ENCODE measurements around the gene NHS. TPM values are rescaled to one million over a fixed set of nuclear protein-coding genes. Genes with fewer than 3 reads are reported as not detected.

NHS gene
- total and polyA plus RNA-seq, 2 of the 4 experiments (the other 2 are of a cell fraction): 0.36 to 0.90 TPM

- no peaks in the 10 kb centered on the region for H3K9me3 ChIP-seq (ENCODE audit: control insufficient read depth, insufficient read depth, low read length)
- H3K36me3 ChIP-seq (ENCODE audit: control insufficient read depth, insufficient read depth, low read length): no peaks in the 10 kb centered on the region
- ATAC-seq (ENCODE audit: low read depth) (peak; percentile 38), DNase-seq (peak; percentile 24)
- 0 out of 2 replicates have a peak overlapping the region, but pooled peaks have one; percentile 34 for H3K4ac ChIP-seq (ENCODE audit: low read depth, low read length)
- no peak overlapping the region for H2AK9ac ChIP-seq (replicated peaks; ENCODE audit: low read depth, low read length, poor library complexity)
- POLR2A ChIA-PET (ENCODE audit: unreplicated experiment): interaction anchor here (0.6 kb wide), 1 partner anchor 918 kb away, joined by 3 read pairs; no protein-coding TSS in a partner anchor
- peak overlapping the region; percentile 89 for H2AFZ ChIP-seq (replicated peaks; ENCODE audit: low read length, poor library complexity)
- peak overlapping the region; percentile 75 for H3K4me2 ChIP-seq (ENCODE audit: low read depth, low read length)
- no peak overlapping the region for H2BK15ac ChIP-seq (ENCODE audit: low read depth, low read length)
- WGBS, 2 experiments (ENCODE audit: extremely low coverage in 2 of 2, insufficient read length in 1 of 2): 70% methylated on average over 2 of the region's 45 CpGs; no CpG with 5 or more reads in 1 of the 2 experiments
- peak overlapping the region in 1 of 2 experiments; percentile 16; a peak in 1 of 4 replicates for H4K8ac ChIP-seq (ENCODE audit: low read depth in 2 of 2, low read length in 2 of 2)
- H3K18ac ChIP-seq (ENCODE audit: low read depth, low read length): peak overlapping the region; percentile 54; the same call in 1 of the 2 replicates
- no peaks in the 10 kb centered on the region for H3K9me1 ChIP-seq (ENCODE audit: insufficient read depth, low read length)
- no peak overlapping the region for H3K14ac ChIP-seq (replicated peaks; ENCODE audit: low read depth, low read length)
- no TSS peak for BruUV-seq (replicated peaks)
- H3K27me3 ChIP-seq (ENCODE audit: control insufficient read depth, insufficient read depth, low read length): no peaks in the 10 kb centered on the region
- in situ Hi-C loops (cut with MboI; ENCODE audit: low sequenced_read_pairs): no loop called here
- no peaks in the 10 kb centered on the region for H3K4me1 ChIP-seq (ENCODE audit: control insufficient read depth, insufficient read depth, low read length)
- no peak overlapping the region for H2AK5ac ChIP-seq (ENCODE audit: low read depth, low read length)
- no peaks in the 10 kb centered on the region for H4K20me1 ChIP-seq (ENCODE audit: insufficient read depth, low read length)
- peak overlapping the region; percentile 77 for H3K27ac ChIP-seq (ENCODE audit: insufficient read depth, low read length)
- no peak overlapping the region for H2BK120ac ChIP-seq (ENCODE audit: low read depth, low read length)
- H3K56ac ChIP-seq (ENCODE audit: extremely low read depth, insufficient read depth, low read length): no peak overlapping the region
- CTCF ChIA-PET: no interaction called here
- H2BK20ac ChIP-seq (ENCODE audit: low read depth, low read length): no peak overlapping the region
- intact Hi-C loops (cut with micrococcal nuclease): loop anchor here (5.0 kb wide), 1 partner anchor 361 kb away; the partner anchor contains the start of gene NHS
- TF ChIP-seq RCOR1 (IDR thresholded peaks at IDR 0.05; ENCODE audit: insufficient replicate concordance, low read length) (no peak), POLR2A (IDR thresholded peaks at IDR 0.05; ENCODE audit: low read depth, low read length) (no peak), MXI1 (IDR thresholded peaks at IDR 0.05; ENCODE audit: borderline replicate concordance, low read depth, low read length) (0 out of 2 replicates have a peak, but pooled peaks have one; percentile 51), MAFK (IDR thresholded peaks at IDR 0.05; ENCODE audit: low read depth, low read length) (no peak)
- H3K4me3 ChIP-seq (ENCODE audit: insufficient read depth, low read depth, low read length): peak overlapping the region; percentile 89
- no peaks in the 10 kb centered on the region; a peak in 2 of 4 replicates for H3K79me1 ChIP-seq (ENCODE audit: low read depth in 1 of 2, low read length in 2 of 2)
- H3K9ac ChIP-seq (ENCODE audit: low read depth, low read length): peak overlapping the region; percentile 74
- no peak overlapping the region for H4K91ac ChIP-seq (ENCODE audit: insufficient read depth, low read depth, low read length)
- H4K5ac ChIP-seq (ENCODE audit: low read depth, low read length): no peak overlapping the region
- peak overlapping the region; percentile 52; the same call in 1 of the 2 replicates for H3K23ac ChIP-seq (ENCODE audit: low read depth, low read length)
- H2BK5ac ChIP-seq (ENCODE audit: low read depth, low read length, poor library complexity, severe bottlenecking): no peak overlapping the region
- dilution Hi-C loops (cut with HindIII; ENCODE audit: low sequenced_read_pairs, unreplicated experiment): no loop called here
Measured at GRCh38 chrX:17737986-17738713, 363.1 kb downstream of the NHS start.
